HG02884 (cell line): Measurements from ENCODE around the gene TRMT2A.

ENCODE experiments used
- ATAC-seq: cut with Tn5 transposase; IDR thresholded peaks from one replicate; pipeline ENCODE4 v1.9.1; 2021; ENCODE audit warnings: mild to moderate bottlenecking, moderate library complexity; ENCODE audit not compliant: unreplicated experiment

TRMT2A gene

GRCh38 chr22:20135806-20136602 lies 19.0 kb upstream of the TRMT2A start:
- ATAC-seq: no peak

GRCh38 chr22:20135265-20135664 lies 18.2 kb upstream of the TRMT2A start:
- ATAC-seq: no peak

GRCh38 chr22:20133930-20134549 lies 17.0 kb upstream of the TRMT2A start:
- no peak for ATAC-seq

DNA sequence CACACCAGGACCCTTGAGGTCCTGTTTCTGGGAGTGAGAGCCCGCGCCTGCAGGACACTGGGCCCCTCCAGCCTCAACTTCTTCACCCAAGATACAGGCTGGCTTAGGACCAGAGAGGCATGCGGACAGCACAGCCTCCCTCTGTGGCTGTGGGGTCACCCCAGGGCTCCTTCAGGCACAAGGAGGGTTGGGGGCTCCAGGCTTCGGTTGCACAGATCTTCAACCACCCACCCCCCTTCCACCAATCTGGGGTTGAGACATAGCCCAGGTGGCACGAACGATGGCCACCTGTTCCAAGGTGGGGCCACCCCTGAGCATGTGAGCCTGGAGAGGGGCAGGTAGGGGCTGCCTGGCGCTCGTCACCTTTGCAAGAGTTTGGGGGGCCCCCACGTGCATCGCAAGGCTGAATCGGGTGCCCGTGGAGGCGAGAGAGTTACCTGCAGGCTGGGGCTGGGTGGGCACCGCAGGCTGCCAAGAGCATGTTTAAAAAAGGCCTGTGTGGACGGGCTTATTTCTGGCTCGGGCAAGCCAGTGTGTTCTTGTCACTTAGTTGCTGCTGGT lies 15.7 kb upstream of the TRMT2A start:
- no peak for ATAC-seq

DNA sequence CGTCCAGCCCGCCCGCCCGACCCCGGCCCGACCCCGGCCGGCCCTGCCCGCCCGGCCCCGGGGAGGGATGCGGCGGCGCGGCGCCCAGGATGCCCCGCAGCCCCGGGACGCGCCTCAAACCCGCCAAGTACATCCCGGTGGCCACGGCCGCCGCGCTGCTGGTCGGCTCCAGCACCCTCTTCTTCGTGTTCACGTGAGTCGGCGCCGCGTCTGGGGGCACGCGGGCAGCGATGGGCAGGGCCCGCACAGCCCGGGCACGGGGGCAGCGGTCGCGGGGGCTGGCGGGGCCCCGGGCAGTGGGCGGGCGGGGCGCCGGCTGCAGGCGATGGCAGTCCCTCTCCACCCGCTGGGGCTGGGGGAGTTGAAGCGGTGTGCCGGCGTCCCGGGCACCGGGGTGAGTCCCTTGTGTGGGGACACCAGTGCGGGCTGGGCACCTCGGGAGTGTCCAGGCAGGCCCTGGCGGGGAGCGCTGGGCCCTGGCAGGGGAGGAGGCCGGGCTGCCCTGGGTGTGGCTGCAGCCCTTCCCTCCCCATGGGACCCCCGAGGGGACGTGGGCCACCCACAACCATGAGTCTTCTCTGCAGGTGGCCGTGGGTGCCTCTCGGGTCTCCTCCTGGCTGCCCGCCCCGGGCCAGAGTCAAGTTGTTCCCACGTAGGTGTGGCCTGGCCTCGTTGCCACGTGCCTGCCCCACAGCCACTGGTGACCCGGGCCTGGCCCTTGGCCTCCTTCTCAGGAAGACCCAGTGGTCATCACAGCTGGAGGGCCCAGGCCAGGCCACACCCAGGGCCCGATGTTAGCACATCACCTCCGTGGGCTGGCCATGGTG lies 15.0 kb upstream of the TRMT2A start:
- no peak for ATAC-seq

DNA sequence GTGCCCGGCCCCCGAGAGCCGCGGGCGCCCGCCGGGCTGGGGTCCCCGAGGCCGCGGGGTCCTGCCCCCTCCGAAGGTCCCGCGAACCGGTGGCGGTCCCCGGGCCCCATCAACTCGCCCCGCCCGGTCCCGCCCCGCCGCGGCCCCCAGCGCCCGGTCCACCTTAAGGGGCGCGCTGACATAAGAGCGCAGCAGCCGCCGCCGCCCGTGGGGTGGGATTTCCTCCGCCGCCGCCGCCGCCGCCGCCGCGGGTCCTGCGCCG lies 14.5 kb upstream of the TRMT2A start, which contains the start of gene ZDHHC8:
TSS of gene ZDHHC8 (plus strand) at position 208 of the 262 bp plus-strand sequence. CDS start 144 bp downstream, outside the sequence.
- peak; percentile 45 for ATAC-seq

DNA sequence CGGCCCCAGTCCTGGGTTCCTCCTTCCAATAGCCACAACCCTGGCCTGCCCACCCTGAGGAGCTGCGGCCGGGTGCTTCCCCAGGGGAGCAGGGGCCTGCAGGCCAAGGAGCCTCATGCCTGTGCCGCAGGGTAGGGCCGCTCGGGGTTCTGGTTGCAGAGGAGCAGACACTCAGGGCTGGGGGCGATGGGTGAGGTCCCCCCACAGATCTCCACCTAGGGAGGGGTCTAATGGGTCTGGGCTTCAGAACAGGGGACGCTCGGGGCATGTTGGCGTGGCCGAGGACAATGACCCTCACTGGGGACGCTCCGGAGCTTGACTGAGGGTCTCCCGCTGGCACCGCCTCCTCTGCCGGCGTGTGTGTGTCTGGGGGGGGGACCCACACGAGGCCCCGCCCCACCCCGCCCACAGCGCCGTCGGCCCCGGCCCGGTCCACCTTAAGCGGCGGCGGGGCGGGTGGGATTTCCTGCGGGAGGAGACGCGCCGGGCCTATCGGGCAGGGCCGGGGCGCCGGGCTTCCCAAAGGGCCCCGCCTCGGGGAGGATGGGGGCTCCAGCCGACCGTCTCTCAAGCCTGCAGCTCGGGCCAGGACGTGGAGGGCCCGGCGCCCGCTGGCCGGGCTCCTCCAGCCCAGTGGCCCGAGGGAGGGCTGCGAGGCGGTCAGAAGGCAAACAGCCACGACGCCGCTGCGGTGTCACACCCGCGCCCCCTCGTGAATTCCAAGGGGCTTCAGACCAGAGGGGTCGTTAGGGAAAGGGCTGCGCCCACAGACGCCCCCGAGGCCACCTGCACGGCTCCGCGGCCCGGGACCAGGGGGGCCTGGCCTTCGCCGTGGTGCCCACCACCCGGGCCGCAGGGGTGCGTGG lies 13.9 kb upstream of the TRMT2A start:
- peak; percentile 42 for ATAC-seq

DNA sequence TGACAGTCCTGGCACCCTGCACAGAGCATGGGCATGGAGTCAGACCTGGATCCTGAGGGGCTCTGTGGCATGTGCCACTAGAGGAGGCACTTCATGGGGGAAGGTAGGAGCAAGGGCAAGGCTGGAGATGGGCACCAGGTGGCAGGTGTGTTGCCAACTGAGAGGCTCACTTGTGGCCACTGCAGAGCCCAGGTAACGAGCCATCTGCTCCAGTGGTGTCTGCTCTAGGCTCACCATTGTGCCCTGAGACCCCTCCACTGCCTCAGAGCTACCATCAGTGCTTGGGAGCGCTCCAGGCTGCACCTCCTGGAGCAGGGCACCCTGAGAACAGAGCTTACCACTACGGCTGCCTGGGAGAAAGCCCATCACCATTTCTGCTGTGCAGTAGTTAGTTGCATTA lies 13.3 kb upstream of the TRMT2A start:
- no peak for ATAC-seq

GRCh38 chr22:20129747-20130014 lies 12.7 kb upstream of the TRMT2A start:
- no peak for ATAC-seq

DNA sequence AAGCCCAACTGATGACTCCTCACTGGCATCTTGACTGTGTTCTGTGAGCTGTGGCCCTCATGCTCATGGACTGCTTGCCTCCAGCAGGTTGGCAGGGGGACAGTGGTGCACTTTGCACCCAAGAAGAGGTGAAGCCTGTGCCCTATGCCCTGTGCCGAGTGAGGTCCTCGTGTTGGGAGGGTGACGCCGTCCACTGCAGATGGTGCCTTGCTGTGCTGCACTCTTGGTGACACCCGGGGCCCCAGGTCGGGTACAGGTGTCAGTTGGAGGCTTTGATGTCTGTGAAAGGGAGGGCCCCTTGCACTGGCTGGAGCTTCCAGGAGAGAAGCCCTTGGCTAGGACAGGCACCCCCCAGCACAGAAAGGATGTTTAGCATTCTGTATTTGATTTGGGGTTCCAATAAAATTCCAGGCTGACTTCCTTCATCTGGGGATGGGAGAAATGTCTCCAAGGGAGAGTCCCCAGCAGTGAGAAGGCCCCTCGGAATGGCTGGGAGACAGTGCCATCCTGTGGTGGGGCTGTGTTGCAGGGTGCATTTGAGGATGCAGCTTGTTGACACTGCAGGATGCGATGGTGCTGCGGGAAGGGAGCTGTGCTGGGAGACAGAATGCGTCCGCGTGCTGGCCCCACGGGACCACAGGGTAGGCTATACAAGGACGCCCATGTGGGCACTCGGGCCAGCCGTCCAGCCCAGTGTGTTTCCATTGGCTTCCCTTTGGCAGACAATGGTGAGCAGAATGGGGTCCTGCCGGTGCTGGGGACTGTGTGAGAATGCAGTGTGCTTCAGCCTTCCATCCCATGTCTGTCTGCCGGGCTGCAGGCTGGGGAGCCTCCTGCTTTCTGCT lies 12.1 kb upstream of the TRMT2A start:
- no peak for ATAC-seq

GRCh38 chr22:20128619-20128901 lies 11.5 kb upstream of the TRMT2A start:
- ATAC-seq: no peak

DNA sequence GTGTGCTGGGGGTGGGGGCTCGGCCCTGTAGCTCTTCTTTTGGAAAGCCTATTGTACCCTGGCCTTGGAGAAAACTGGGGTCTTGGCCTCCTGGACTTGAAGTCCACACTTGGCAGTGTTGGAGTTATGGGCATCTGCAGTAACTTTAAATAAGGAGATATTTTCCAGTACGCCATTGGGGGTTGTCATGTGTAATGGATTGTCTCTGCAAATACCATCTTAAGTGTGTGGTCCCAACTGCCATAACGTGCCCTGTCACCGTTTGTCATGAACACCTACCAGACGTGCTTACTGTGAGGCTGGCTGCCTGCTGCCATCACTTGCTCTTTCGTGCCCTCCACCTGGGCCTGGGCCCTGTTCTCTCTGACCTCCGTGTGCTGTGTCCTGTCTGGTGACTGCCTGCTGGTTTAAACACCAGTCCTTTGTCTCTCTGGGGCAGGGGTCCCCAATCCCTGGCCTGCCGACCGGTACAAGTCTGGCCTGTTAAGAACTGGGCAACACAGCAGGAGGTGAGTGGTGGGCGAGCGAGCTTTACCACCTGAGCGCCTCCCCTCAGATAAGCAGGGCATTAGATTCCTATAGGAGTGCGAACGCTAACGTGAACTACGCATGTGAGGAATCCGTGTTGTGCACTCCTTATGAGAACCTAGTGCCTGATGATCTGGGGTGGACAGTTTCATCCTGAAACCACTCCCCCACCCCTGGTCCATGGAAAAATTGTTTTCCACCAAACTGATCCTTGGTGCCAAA lies 11.0 kb upstream of the TRMT2A start:
- ATAC-seq: no peak

DNA sequence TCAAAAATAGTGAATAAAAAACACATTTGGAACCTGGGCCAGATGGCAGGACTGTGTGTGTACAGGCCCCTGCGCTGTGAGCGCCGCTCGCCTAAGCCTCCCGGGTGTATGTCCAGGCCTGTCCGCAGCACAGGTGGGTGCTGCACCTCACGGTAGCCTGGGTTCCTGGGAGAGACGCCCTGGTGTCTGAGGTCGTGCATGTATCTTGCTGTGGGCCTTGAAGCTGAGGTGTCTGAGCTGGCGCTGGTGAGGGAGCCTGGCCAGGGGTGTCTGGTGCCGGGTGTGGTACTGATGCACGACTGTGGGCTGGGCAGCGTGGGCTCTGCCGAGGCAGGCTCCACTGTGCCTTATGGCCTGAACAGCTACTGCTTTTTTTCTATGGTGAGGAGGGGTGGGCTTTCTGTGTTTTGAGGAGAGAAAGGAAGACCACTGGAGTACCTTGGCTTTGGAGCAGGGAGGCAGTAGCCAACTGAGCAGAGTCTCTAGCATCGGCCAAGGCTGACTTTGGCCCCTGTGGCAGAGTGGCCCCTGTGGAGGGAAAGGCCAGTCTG lies 10.4 kb upstream of the TRMT2A start:
- no peak for ATAC-seq

DNA sequence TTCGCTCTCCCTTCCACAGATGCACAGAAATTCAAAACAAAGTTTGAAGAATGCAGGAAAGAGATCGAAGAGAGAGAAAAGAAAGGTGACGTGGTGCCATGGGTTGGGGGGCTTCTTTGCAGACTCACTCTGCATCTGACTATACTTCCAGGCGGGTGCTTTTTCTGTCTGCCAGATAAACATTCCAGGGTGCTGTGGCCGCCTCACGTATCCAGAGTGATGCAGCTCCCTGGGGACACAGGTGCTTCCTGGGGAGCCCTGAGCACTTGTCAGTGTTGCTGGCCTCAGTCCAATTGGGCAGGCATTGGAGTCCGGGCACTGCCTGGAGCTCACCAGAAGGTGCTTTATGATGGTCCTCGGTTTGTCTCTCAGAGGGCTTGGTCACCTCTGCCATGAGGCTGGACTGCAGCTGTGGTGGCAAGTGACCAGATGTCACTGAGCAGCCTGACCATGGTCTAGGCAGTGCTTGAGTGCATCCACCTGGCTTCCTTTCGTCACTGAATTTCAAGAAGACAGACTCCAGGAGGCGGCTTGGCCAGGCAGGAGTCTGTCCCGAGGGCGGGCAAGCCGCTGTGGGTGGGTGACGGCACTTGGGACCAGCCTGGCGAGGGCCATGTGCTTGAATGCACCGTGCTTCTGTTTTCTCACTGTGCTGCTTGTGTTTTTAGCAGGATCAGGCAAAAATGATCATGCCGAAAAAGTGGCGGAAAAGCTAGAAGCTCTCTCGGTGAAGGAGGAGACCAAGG lies 9.4 kb upstream of the TRMT2A start:
- ATAC-seq: no peak

DNA sequence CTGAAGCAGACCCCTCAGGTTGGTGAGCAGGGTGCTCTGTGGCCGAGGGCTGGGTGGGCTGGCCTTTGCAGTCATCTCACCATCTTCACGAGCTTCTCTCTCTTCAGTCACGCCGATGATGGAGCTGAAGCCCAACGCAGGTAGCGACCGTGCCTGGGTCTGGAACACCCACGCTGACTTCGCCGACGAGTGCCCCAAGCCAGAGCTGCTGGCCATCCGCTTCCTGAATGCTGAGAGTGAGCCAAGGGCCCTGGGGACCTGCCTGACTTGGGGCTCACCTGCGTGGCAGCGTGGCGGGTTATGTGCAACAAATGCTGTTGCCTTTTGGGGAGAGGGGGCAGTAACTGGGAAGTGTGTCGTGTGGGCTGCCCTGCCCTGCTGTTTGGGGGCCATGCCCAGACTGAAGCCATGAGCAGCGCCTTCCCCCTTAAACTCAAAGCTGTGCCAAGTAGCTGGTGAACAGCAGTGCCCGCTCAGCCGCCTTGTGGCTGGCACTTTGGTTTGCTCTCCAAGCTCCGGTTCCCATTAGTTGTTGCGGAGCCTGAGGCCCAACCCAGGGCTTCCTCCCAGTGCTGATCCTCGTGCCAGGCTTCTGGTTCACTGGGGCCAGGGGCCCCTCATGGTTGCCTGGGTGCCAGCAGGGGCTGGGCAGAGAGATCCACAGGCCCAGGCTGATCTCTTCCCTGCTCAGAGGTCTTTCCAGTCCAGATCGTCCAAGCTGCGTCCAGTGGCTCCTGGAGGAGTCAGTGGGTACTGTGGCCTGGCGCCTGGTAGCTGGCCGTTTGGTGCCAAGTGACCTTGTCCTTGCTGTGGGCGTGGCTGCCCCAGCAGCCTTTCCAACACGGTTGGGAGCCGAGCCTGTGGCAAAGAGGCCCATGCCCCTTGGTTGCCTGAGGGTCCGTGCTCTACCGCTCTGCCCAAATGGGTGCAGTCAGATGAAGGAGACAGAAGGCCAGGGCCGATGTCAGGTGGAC lies 8.5 kb upstream of the TRMT2A start:
- no peak for ATAC-seq

GRCh38 chr22:20124083-20124787 lies 7.2 kb upstream of the TRMT2A start:
- ATAC-seq: no peak
